Activated T-cell treated with anti-CD3 and anti-CD28 coated beads, Interleukin-2, amount 50 U/mL, for 4 hours (primary cell): ENCODE data around the gene PRRG4. TPM values are rescaled to one million over a fixed set of nuclear protein-coding genes. Genes with fewer than 3 reads are reported as not detected.

Source experiments
- ATAC-seq, 2 donors: fragments of 200-7000 bp; cut with Tn5 transposase; one replicate each; pipeline ENCODE4 v1.10.0; 2021
- DNase-seq: peaks from one replicate; pipeline ENCODE4 v3.0.0-alpha.2; 2020
- H3K27me3 Mint-ChIP-seq: one replicate; pipeline ENCODE4 v1.8.0; 2021; ENCODE audit warnings: low read depth, mixed read lengths
- H3K36me3 Mint-ChIP-seq: one replicate; pipeline ENCODE4 v1.8.0; 2022; ENCODE audit warnings: mixed read lengths; ENCODE audit not compliant: insufficient read depth
- H3K4me1 Mint-ChIP-seq: one replicate; pipeline ENCODE4 v1.8.0; 2021; ENCODE audit warnings: low read depth, mixed read lengths
- H3K4me3 Mint-ChIP-seq: one replicate; pipeline ENCODE4 v1.8.0; 2021; ENCODE audit warnings: mild to moderate bottlenecking, moderate library complexity, mixed read lengths
- H3K9me3 Mint-ChIP-seq: one replicate; pipeline ENCODE4 v1.8.0; 2021; ENCODE audit warnings: mixed read lengths
- total RNA-seq, 3 donors: library from RNA; stranded (reverse); gene quantifications; one replicate each; pipeline ENCODE4 v1.2.1, GENCODE V29; 2021

PRRG4 gene
- total RNA-seq, 3 donors from 2014 or later, result 0.45 to 0.68 (median 0.56) TPM

GRCh38 chr11:32895471-32895870, 65.7 kb downstream of the PRRG4 start:
- no peak for ATAC-seq
- H3K36me3 Mint-ChIP-seq, result peaks cover 4% of the 10 kb centered on the region
- no peaks in the 10 kb centered on the region for H3K9me3 Mint-ChIP-seq
- no peak overlapping the region for H3K4me3 Mint-ChIP-seq
- no peaks in the 10 kb centered on the region for H3K27me3 Mint-ChIP-seq
- DNase-seq, result no peak
- H3K4me1 Mint-ChIP-seq, result peaks cover 41% of the 10 kb centered on the region

- H3K4me1 Mint-ChIP-seq, result peaks cover 38% of the 10 kb centered on the region
- no peaks in the 10 kb centered on the region for H3K9me3 Mint-ChIP-seq
- no peak overlapping the region for H3K4me3 Mint-ChIP-seq
- ATAC-seq (no peak), DNase-seq (no peak)
- peaks cover 8% of the 10 kb centered on the region for H3K36me3 Mint-ChIP-seq
- H3K27me3 Mint-ChIP-seq, result no peaks in the 10 kb centered on the region
Observed at GRCh38 chr11:32897103-32897502, 67.4 kb downstream of the PRRG4 start.

GRCh38 chr11:32899438-32899837, 69.7 kb downstream of the PRRG4 start:
- no peak overlapping the region for H3K4me3 Mint-ChIP-seq
- no peaks in the 10 kb centered on the region for H3K9me3 Mint-ChIP-seq
- peaks cover 10% of the 10 kb centered on the region for H3K36me3 Mint-ChIP-seq
- DNase-seq, result no peak
- ATAC-seq, result no peak
- H3K4me1 Mint-ChIP-seq, result peaks cover 31% of the 10 kb centered on the region
- H3K27me3 Mint-ChIP-seq, result no peaks in the 10 kb centered on the region

- DNase-seq (no peak), ATAC-seq (no peak)
- H3K36me3 Mint-ChIP-seq, result peaks cover 12% of the 10 kb centered on the region
Observed at GRCh38 chr11:32902089-32902665, 72.5 kb downstream of the PRRG4 start.

GRCh38 chr11:32905028-32905667, 75.4 kb downstream of the PRRG4 start:
- Mint-ChIP-seq H3K27me3 (no peaks in the 10 kb centered on the region), H3K4me1 (peaks cover 13% of the 10 kb centered on the region), H3K9me3 (no peaks in the 10 kb centered on the region), H3K4me3 (no peak overlapping the region), H3K36me3 (peaks cover 13% of the 10 kb centered on the region)
- ATAC-seq (no peak), DNase-seq (no peak)

More at GRCh38 chr11:32902089-32902665, 72.5 kb downstream of the PRRG4 start:
- no peaks in the 10 kb centered on the region for H3K27me3 Mint-ChIP-seq
- H3K4me3 Mint-ChIP-seq, result no peak overlapping the region
- H3K9me3 Mint-ChIP-seq, result no peaks in the 10 kb centered on the region
- peaks cover 20% of the 10 kb centered on the region for H3K4me1 Mint-ChIP-seq

Other genes with a start within 250 kb of the PRRG4 start
- 100 to 1,000 TPM; 418 to 482 (median 438) TPM for gene EIF3M, start 246.1 kb upstream of the PRRG4 start, total RNA-seq
- gene CCDC73, start 35.3 kb upstream of the PRRG4 start, total RNA-seq, result under 1 TPM in 1 of 3 donors, not detected in 2; 0.05 TPM
- gene QSER1, start 62.9 kb downstream of the PRRG4 start, total RNA-seq, result 10 to 100 TPM in 1 of 3 donors, 1 to 10 TPM in 2; 9.0 to 10.4 (median 9.2) TPM
- 1 to 10 TPM; 1.0 to 2.7 (median 2.2) TPM for gene DEPDC7, start 186.0 kb downstream of the PRRG4 start, total RNA-seq
- 10 to 100 TPM in 2 of 3 donors, 1 to 10 TPM in 1; 8.2 to 14.1 (median 11.1) TPM for gene TCP11L1, start 209.6 kb downstream of the PRRG4 start, total RNA-seq